ENCODE data around the gene SLC24A1.
A peak's percentile ranks its signal among the peaks of the same experiment; 100 is the strongest.

The SLC24A1 gene

GRCh38 chr15:65584241-65584640 lies 37.5 kb upstream of the SLC24A1 start:
- Histone ChIP-seq H3K9me3 (replicated peaks in 1 of 11) (no peaks in the 10 kb centered on the region), H3K9ac (peak overlapping the region in 1 of 11 experiments; percentile 23; a peak in 1 of 22 replicates), H3K27ac (peak overlapping the region in 8 of 11 experiments; percentile 34 to 73 (median 69); a peak in 11 of 22 replicates), H3K4me1 (peaks cover 19 to 28% (median 23%) of the 10 kb centered on the region in 10 experiments), H3K4me2 (peak overlapping the region; percentile 57 to 87 (median 66); a peak in 20 of 22 replicates), H3K4me3 (peak overlapping the region in 2 of 10 experiments; percentile 0 to 21; a peak in 1 of 20 replicates), H4K20me1 (no peaks in the 10 kb centered on the region), H3K27me3 (no peaks in the 10 kb centered on the region), H3K36me3 (peaks cover 87 to 100% (median 95%) of the 10 kb centered on the region in 11 experiments)
- TF ChIP-seq Cebpa-rat (IDR thresholded peaks at IDR 0.05), result no peak

DNA sequence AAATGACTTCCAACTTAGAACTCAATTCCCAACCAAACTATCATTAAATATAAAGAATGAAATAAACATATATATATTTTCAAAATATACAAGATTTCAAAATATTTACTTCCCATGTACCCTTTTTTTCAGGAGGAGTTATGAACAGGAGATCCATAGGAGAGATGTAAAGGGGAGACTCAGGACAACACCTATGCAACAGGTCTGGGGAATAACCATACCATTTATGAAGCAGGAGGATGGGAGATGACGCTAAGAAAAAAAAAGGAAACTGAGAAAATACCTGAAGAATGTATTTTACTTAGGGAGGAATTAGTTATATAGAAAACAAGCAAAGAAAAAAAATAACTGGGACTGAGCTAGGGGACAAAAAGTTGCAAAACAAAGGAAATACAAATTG lies 34.6 kb upstream of the SLC24A1 start:
- no peak overlapping the region for H3K27ac ChIP-seq
- no peak for TF ChIP-seq Cebpa-rat (IDR thresholded peaks at IDR 0.05)
- peaks cover 87 to 100% (median 95%) of the 10 kb centered on the region in 11 experiments for H3K36me3 ChIP-seq
- no peak overlapping the region for H3K4me3 ChIP-seq
- H3K9ac ChIP-seq, result no peak overlapping the region
- H3K27me3 ChIP-seq, result no peaks in the 10 kb centered on the region
- peaks cover 17 to 24% (median 20%) of the 10 kb centered on the region in 10 experiments for H3K4me1 ChIP-seq
- no peak overlapping the region for H3K4me2 ChIP-seq
- H4K20me1 ChIP-seq, result 0 out of 22 replicates have a peak, but pooled peaks cover 0 to 7% (median 0%) of the 10 kb centered on the region in 11 experiments
- no peaks in the 10 kb centered on the region for H3K9me3 ChIP-seq (replicated peaks in 1 of 11)

DNA sequence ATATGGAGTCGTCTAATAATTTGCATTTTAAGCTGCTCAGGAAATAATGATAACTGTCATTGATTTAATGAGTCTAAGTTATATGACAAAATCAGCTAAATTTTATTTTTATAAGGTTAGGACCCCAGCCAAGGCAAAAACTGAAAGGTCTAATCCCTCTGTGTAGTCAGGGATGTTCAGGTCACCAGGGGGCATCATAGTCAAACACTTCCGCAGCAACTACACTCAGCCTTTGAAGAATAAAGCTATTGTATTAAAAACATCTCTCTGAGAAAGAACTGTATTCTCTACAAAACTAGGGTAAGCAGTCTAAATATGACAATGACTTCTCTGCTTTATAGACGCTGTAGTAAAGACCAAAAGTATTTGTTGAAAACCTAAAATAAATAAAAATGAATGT lies 25.8 kb upstream of the SLC24A1 start:
- Histone ChIP-seq H4K20me1 (no peaks in the 10 kb centered on the region; a peak in 1 of 22 replicates), H3K4me3 (no peak overlapping the region), H3K9ac (no peak overlapping the region), H3K9me3 (replicated peaks in 1 of 11) (no peaks in the 10 kb centered on the region), H3K4me2 (no peak overlapping the region), H3K4me1 (peaks cover 0 to 10% (median 4%) of the 10 kb centered on the region in 10 experiments; a peak in 9 of 20 replicates), H3K36me3 (peaks cover 92 to 100% (median 96%) of the 10 kb centered on the region in 11 experiments), H3K27ac (no peak overlapping the region), H3K27me3 (no peaks in the 10 kb centered on the region)
- no peak for TF ChIP-seq Cebpa-rat (IDR thresholded peaks at IDR 0.05)

- Histone ChIP-seq H3K4me3 (no peak overlapping the region), H3K9ac (no peak overlapping the region), H3K27me3 (no peaks in the 10 kb centered on the region), H4K20me1 (no peaks in the 10 kb centered on the region; a peak in 1 of 22 replicates), H3K9me3 (replicated peaks in 1 of 11) (no peaks in the 10 kb centered on the region), H3K36me3 (peaks cover 91 to 100% (median 96%) of the 10 kb centered on the region in 11 experiments), H3K4me2 (no peak overlapping the region), H3K27ac (peak overlapping the region in 8 of 11 experiments; percentile 9 to 62 (median 38); a peak in 12 of 22 replicates), H3K4me1 (peaks cover 0 to 10% (median 4%) of the 10 kb centered on the region in 10 experiments; a peak in 9 of 20 replicates)
- TF ChIP-seq Cebpa-rat (IDR thresholded peaks at IDR 0.05), result no peak
Observed at GRCh38 chr15:65598468-65598867, 23.3 kb upstream of the SLC24A1 start.

DNA sequence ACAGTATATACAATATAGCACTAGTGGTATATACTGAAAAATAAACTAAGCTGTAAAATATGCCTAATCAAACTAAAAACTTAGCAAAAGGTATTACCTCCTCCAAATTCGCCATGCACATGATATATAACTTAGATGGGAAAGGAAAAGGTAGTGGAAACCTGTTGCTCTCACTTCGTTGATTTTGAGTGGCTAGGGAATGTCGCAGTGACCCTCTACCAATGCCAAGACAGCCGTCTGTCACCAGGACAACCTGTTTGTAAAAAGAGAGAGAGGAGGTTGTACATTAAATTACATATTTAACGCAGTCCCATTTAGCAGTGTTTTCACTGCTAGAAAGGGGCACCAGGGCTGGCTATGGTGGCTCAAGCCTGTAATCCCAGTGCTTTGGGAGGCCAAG lies 22.1 kb upstream of the SLC24A1 start:
- Histone ChIP-seq H3K4me1 (peaks cover 0 to 10% (median 4%) of the 10 kb centered on the region in 10 experiments; a peak in 9 of 20 replicates), H3K4me3 (no peak overlapping the region), H3K4me2 (no peak overlapping the region), H3K27ac (no peak overlapping the region; a peak in 1 of 22 replicates), H3K36me3 (peaks cover 94 to 100% (median 96%) of the 10 kb centered on the region in 11 experiments), H4K20me1 (no peaks in the 10 kb centered on the region; a peak in 1 of 22 replicates), H3K27me3 (no peaks in the 10 kb centered on the region), H3K9ac (no peak overlapping the region), H3K9me3 (replicated peaks in 1 of 11) (no peaks in the 10 kb centered on the region)
- TF ChIP-seq Cebpa-rat (IDR thresholded peaks at IDR 0.05), result no peak

DNA sequence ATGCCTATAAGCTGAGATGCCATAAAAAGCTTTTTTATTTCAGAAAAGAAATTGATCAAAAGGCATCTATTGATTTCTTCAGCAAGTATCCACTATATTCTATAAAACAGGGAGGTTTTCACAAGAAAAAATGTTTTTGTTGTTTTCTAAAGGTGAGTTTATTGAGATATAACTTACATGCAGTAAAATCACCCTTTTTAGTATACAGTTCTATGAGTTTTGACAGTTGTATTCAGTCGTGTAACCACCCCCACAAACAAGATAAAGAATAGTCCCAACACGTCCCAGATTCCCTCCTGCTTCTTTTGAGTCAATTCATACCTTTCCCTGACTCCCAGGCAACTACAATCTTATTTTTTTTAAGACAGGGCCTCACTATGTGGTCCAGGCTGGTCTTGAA lies 18.6 kb upstream of the SLC24A1 start:
- no peak for TF ChIP-seq Cebpa-rat (IDR thresholded peaks at IDR 0.05)
- Histone ChIP-seq H3K36me3 (peaks cover 67 to 100% (median 78%) of the 10 kb centered on the region in 11 experiments), H3K9ac (no peak overlapping the region; a peak in 1 of 22 replicates), H3K9me3 (replicated peaks in 1 of 11) (no peaks in the 10 kb centered on the region), H4K20me1 (peaks cover 0 to 6% (median 0%) of the 10 kb centered on the region in 11 experiments; a peak in 1 of 22 replicates), H3K4me2 (no peak overlapping the region), H3K4me1 (peaks cover 0 to 11% (median 6%) of the 10 kb centered on the region in 10 experiments; a peak in 10 of 20 replicates), H3K27ac (no peak overlapping the region), H3K4me3 (no peak overlapping the region), H3K27me3 (no peaks in the 10 kb centered on the region)

DNA sequence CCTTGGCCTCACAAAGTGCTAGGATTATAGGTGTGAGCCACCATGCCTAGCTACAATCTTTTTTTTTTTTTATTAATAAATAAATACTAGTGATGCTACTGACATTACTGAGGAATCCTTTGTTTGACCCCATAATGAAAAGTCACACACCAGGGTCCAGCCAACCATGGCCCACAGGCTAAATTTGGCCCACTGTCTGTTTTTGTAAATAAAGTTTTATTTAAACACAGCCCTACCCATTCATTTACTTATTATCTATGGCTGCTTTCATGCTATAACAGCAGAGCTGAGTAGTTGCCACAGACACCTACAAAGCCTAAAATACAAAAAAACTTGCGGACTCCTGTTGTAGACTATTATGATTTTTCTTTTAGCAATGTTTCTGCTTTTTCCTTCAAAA lies 18.2 kb upstream of the SLC24A1 start:
- H4K20me1 ChIP-seq, result peaks cover 0 to 6% (median 0%) of the 10 kb centered on the region in 11 experiments; a peak in 1 of 22 replicates
- no peak overlapping the region for H3K4me3 ChIP-seq
- no peak overlapping the region for H3K27ac ChIP-seq
- TF ChIP-seq Cebpa-rat (IDR thresholded peaks at IDR 0.05), result no peak
- H3K4me2 ChIP-seq, result no peak overlapping the region
- H3K27me3 ChIP-seq, result no peaks in the 10 kb centered on the region
- peaks cover 0 to 10% (median 4%) of the 10 kb centered on the region in 10 experiments; a peak in 15 of 20 replicates for H3K4me1 ChIP-seq
- H3K9ac ChIP-seq, result no peak overlapping the region; a peak in 1 of 22 replicates
- no peaks in the 10 kb centered on the region for H3K9me3 ChIP-seq (replicated peaks in 1 of 11)
- H3K36me3 ChIP-seq, result peaks cover 65 to 96% (median 74%) of the 10 kb centered on the region in 11 experiments

GRCh38 chr15:65610871-65611718 lies 10.6 kb upstream of the SLC24A1 start, which contains the start of gene INTS14:
INTS14 (minus strand) TSS chr15:65611131; CDS start chr15:65607380, 3,751 bp downstream.
- H3K4me3 ChIP-seq, result peak within 1 kb of the TSS; percentile 75 to 95 (median 88)
- H3K4me2 ChIP-seq, result peak within 1 kb of the TSS; percentile 74 to 96 (median 89)
- peaks cover 31 to 44% (median 40%) of the 10 kb centered on the region in 10 experiments for H3K4me1 ChIP-seq
- peak within 1 kb of the TSS; percentile 93 to 99 (median 97) for H3K9ac ChIP-seq
- H3K36me3 ChIP-seq, result peaks cover 0 to 21% (median 14%) of the 10 kb centered on the region in 11 experiments; a peak in 16 of 22 replicates
- H3K27ac ChIP-seq, result peak within 1 kb of the TSS; percentile 91 to 98 (median 96)
- H4K20me1 ChIP-seq, result peaks cover 0 to 6% (median 0%) of the 10 kb centered on the region in 11 experiments; a peak in 1 of 22 replicates
- no peaks in the 10 kb centered on the region for H3K9me3 ChIP-seq (replicated peaks in 1 of 11)
- no peak for TF ChIP-seq Cebpa-rat (IDR thresholded peaks at IDR 0.05)
- H3K27me3 ChIP-seq, result no peaks in the 10 kb centered on the region
